Omental fat pad (tissue), 4 donors: ENCODE measurements around the gene SH3BP4. TPM values are rescaled to one million over a fixed set of nuclear protein-coding genes. Genes with fewer than 3 reads are reported as not detected.

Experiments used
- ATAC-seq: fragments of 150-250 bp; one replicate; pipeline ENCODE4 v1.9.1; 2016; ENCODE audit warnings: mild to moderate bottlenecking, moderate library complexity; ENCODE audit not compliant: low FRiP score
- DNase-seq: peaks from one replicate; pipeline ENCODE4 v3.0.0-alpha.2; 2019; ENCODE audit warnings: low spot score
- CTCF ChIP-seq, 3 donors: fragments of 450-650 bp; IDR thresholded peaks; one replicate each; pipeline ENCODE4 v1.5.1; 2016 to 2017; ENCODE audit warnings: antibody characterized with exemption in 3 of 3, mild to moderate bottlenecking in 3 of 3, moderate library complexity in 2 of 3
- total RNA-seq, 4 donors: library from RNA; depleted of rRNA; stranded (reverse); fragments of >200 nt; gene quantifications; one replicate each; pipeline ENCODE4 v1.1.0, GENCODE V29; 2016

SH3BP4 gene
- total RNA-seq, 4 donors from 2014 or later = 32.5 to 66.9 (median 44.2) TPM

- no peak for TF ChIP-seq CTCF (IDR thresholded peaks at IDR 0.05)
- no peak for DNase-seq
- ATAC-seq = peak; percentile 7
Observed at GRCh38 chr2:235051436-235052260, 99.8 kb downstream of the SH3BP4 start.

GRCh38 chr2:235052514-235053354 is 100.9 kb downstream of the SH3BP4 start:
- no peak for ATAC-seq
- DNase-seq = no peak
- TF ChIP-seq CTCF (IDR thresholded peaks at IDR 0.05) = no peak

GRCh38 chr2:235053651-235054050 is 101.8 kb downstream of the SH3BP4 start:
- no peak for DNase-seq
- no peak for ATAC-seq
- no peak for TF ChIP-seq CTCF (IDR thresholded peaks at IDR 0.05)

GRCh38 chr2:235054475-235054874 is 102.7 kb downstream of the SH3BP4 start:
- DNase-seq = no peak
- TF ChIP-seq CTCF (IDR thresholded peaks at IDR 0.05) = no peak
- ATAC-seq = no peak

- no peak for TF ChIP-seq CTCF (IDR thresholded peaks at IDR 0.05)
- ATAC-seq (no peak), DNase-seq (no peak)
Observed at GRCh38 chr2:235054919-235055318, 103.1 kb downstream of the SH3BP4 start.

- DNase-seq (no peak), ATAC-seq (no peak)
- TF ChIP-seq CTCF (IDR thresholded peaks at IDR 0.05) = no peak
Observed at GRCh38 chr2:235055891-235056516, 104.2 kb downstream of the SH3BP4 start.
